GM13976 (cell line): Measurements from ENCODE around the gene RIPK3.

Experiments used
- DNase-seq: peaks from one replicate; pipeline ENCODE4 v3.0.0; 2012; ENCODE audit warnings: low spot score
- CTCF ChIP-seq: IDR thresholded peaks from 2 replicates; pipeline ENCODE4 v1.5.1; 2012; ENCODE audit warnings: borderline replicate concordance, mild to moderate bottlenecking; ENCODE audit not compliant: insufficient read depth; ENCODE audit errors: extremely low read depth, missing control alignments, control extremely low read depth
- in situ Hi-C: fragments of 300-500 bp; cut with MboI; formaldehyde crosslinking; loops from one replicate; pipeline ENCODE4 v1.12.0; 2022; ENCODE audit warnings: low sequenced_read_pairs, mixed read lengths, inconsistent platforms; ENCODE audit not compliant: unreplicated experiment

Gene RIPK3

GRCh38 chr14:24308342-24309124 is 31.3 kb downstream of the RIPK3 start:
- no peak for TF ChIP-seq CTCF
- in situ Hi-C loops, result no loop called here
- no peak for DNase-seq

GRCh38 chr14:24307575-24308341 is 32.0 kb downstream of the RIPK3 start, which contains the start of gene CIDEB:
Gene CIDEB (minus strand): TSS chr14:24307977. CDS start chr14:24307858, 119 bp downstream.
- peak; percentile 91 for TF ChIP-seq CTCF
- peak; percentile 76 for DNase-seq

GRCh38 chr14:24307156-24307574 is 32.6 kb downstream of the RIPK3 start:
- in situ Hi-C loops, result no loop called here
- no peak for TF ChIP-seq CTCF
- no peak for DNase-seq

More at GRCh38 chr14:24307575-24308341, 32.0 kb downstream of the RIPK3 start, which contains the start of gene CIDEB:
- in situ Hi-C loops, result no loop called here

GRCh38 chr14:24304019-24304387 is 35.8 kb downstream of the RIPK3 start:
- in situ Hi-C loops, result no loop called here
- no peak for DNase-seq
- TF ChIP-seq CTCF, result no peak

- no peak for DNase-seq
- no peak for TF ChIP-seq CTCF
- in situ Hi-C loops, result no loop called here
Observed at GRCh38 chr14:24300326-24300980, 39.3 kb downstream of the RIPK3 start.
